ENCODE results near the gene PNPLA8.

GRCh38 chr7:108479751-108480150 is 46.2 kb downstream of the PNPLA8 start:
- TF ChIP-seq CTCF (IDR thresholded peaks at IDR 0.05; ENCODE audit: extremely low read depth in 1 of 2, insufficient read depth in 1 of 2, low read depth in 1 of 2, low read length in 2 of 2) (no peak), EZH2 (IDR thresholded peaks at IDR 0.05; ENCODE audit: borderline replicate concordance, low read depth, low read length, severe bottlenecking) (no peak), JUN (IDR thresholded peaks at IDR 0.05; ENCODE audit: borderline replicate concordance, insufficient read depth, insufficient read length, low read depth) (no peak), MYC (IDR thresholded peaks at IDR 0.05; ENCODE audit: low read depth, low read length) (no peak), POLR2A (IDR thresholded peaks at IDR 0.05; ENCODE audit: low read depth, low read length) (no peak), POLR2AphosphoS5 (IDR thresholded peaks at IDR 0.05; ENCODE audit: insufficient read depth, low read depth, low read length) (no peak), GATA2 (IDR thresholded peaks at IDR 0.05; ENCODE audit: insufficient read depth, insufficient read length, low read depth, low read length) (no peak)
- TF ChIP-seq, protein P1, sequence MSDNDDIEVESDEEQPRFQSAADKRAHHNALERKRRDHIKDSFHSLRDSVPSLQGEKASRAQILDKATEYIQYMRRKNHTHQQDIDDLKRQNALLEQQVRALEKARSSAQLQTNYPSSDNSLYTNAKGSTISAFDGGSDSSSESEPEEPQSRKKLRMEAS (IDR thresholded peaks at IDR 0.05; ENCODE audit: insufficient read depth, insufficient read length), result no peak

All from endothelial cell of umbilical vein (primary cell).